GM19452 (cell line): ENCODE results near the gene THRA.

Experiments
- ATAC-seq: cut with Tn5 transposase; IDR thresholded peaks from one replicate; pipeline ENCODE4 v1.9.1; 2021; ENCODE audit not compliant: unreplicated experiment

Gene THRA

GRCh38 chr17:40064971-40065768 lies 2.4 kb downstream of the THRA start:
- ATAC-seq, result no peak

GRCh38 chr17:40065769-40066510 lies 3.2 kb downstream of the THRA start:
- no peak for ATAC-seq

- ATAC-seq, result no peak
Observed at GRCh38 chr17:40067710-40068109, 4.9 kb downstream of the THRA start.

GRCh38 chr17:40068129-40068581 lies 5.4 kb downstream of the THRA start:
- ATAC-seq, result no peak

- ATAC-seq, result no peak
Observed at GRCh38 chr17:40068584-40068916, 5.8 kb downstream of the THRA start.

- ATAC-seq, result no peak
Observed at GRCh38 chr17:40068917-40069750, 6.4 kb downstream of the THRA start.

- ATAC-seq, result no peak
Observed at GRCh38 chr17:40069751-40070708, 7.3 kb downstream of the THRA start.

GRCh38 chr17:40070709-40071312 lies 8.0 kb downstream of the THRA start:
- ATAC-seq, result no peak

GRCh38 chr17:40071313-40072039 lies 8.7 kb downstream of the THRA start:
- ATAC-seq, result no peak

GRCh38 chr17:40072040-40072734 lies 9.4 kb downstream of the THRA start:
- no peak for ATAC-seq

- no peak for ATAC-seq
Observed at GRCh38 chr17:40072735-40073346, 10.1 kb downstream of the THRA start.

GRCh38 chr17:40073454-40074174 lies 10.8 kb downstream of the THRA start:
- no peak for ATAC-seq

- no peak for ATAC-seq
Observed at GRCh38 chr17:40074175-40074512, 11.4 kb downstream of the THRA start.

GRCh38 chr17:40074871-40075200 lies 12.1 kb downstream of the THRA start:
- no peak for ATAC-seq

- ATAC-seq, result no peak
Observed at GRCh38 chr17:40075201-40075941, 12.6 kb downstream of the THRA start.

GRCh38 chr17:40075942-40076498 lies 13.3 kb downstream of the THRA start:
- ATAC-seq, result no peak

- no peak for ATAC-seq
Observed at GRCh38 chr17:40076591-40076990, 13.8 kb downstream of the THRA start.
